PC-9 (cell line): ENCODE results near the gene FOXM1.

ENCODE experiments used
- EZH2 ChIP-seq: fragments of 200-600 bp; sonication (generic); IDR thresholded peaks from 2 replicates; pipeline ENCODE4 v1.8.0; 2017; ENCODE audit warnings: antibody characterized with exemption, low read depth
- TF ChIP-seq, protein P1 (sequence below): fragments of 200-600 bp; sonication (generic); conservative IDR thresholded peaks from 2 replicates; pipeline ENCODE4 v1.6.1; 2017; ENCODE audit warnings: mixed run types, antibody characterized with exemption, mild to moderate bottlenecking, moderate library complexity

DNA sequence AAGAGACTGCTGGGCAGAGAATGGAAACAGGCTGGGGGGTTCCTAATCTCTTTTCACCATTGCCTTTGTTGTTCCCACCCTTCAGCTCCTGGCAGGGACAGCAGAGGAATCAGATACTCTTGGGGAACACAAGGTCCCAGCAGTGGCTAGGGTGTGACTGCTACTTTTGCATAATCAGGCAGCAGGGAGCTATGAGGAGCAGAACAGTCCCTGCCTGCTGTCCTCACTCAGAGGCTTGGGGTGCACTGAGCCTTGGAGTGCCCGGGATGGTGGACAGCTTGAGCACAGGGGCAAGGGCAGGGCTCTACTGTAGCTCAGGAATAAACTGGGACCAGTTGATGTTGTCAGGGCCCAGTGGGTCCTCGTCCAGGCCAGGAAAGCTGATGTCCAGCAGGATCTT, 18.6 kb downstream of the FOXM1 start:
- TF ChIP-seq, protein P1, sequence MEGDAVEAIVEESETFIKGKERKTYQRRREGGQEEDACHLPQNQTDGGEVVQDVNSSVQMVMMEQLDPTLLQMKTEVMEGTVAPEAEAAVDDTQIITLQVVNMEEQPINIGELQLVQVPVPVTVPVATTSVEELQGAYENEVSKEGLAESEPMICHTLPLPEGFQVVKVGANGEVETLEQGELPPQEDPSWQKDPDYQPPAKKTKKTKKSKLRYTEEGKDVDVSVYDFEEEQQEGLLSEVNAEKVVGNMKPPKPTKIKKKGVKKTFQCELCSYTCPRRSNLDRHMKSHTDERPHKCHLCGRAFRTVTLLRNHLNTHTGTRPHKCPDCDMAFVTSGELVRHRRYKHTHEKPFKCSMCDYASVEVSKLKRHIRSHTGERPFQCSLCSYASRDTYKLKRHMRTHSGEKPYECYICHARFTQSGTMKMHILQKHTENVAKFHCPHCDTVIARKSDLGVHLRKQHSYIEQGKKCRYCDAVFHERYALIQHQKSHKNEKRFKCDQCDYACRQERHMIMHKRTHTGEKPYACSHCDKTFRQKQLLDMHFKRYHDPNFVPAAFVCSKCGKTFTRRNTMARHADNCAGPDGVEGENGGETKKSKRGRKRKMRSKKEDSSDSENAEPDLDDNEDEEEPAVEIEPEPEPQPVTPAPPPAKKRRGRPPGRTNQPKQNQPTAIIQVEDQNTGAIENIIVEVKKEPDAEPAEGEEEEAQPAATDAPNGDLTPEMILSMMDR, result no peak
- no peak for TF ChIP-seq EZH2
